ENCODE data around the gene SLC24A3.

The SLC24A3 gene

DNA sequence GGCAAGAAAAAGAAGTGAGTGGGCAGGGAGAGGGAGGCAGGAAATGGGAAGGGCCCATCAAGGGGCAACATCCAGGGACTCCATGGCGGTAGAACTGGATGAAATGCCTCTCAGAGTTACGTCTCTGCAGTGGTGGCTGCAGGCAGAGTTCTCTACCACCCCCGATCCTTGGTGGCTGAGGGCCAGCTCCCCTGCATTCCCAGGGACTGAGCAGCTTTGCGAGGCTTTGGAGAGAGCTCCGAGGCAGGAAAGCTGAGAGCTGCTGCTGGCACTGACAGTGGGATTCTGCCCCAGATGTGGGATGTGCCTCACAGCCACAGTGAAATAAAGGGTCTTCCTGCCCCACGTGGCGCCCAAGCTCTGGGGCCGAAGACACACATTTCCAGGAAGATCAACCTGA is 236.6 kb downstream of the SLC24A3 start:
- Histone ChIP-seq H3K4me1 (ENCODE audit: control insufficient read depth, insufficient read depth, low read length) (no peaks in the 10 kb centered on the region), H3K4me3 (ENCODE audit: low read length) (no peak overlapping the region), H3K36me3 (ENCODE audit: control insufficient read depth, insufficient read depth, low read length) (no peaks in the 10 kb centered on the region), H3K27me3 (ENCODE audit: control insufficient read depth, insufficient read depth, low read length) (no peaks in the 10 kb centered on the region), H3K9ac (ENCODE audit: low read length) (no peak overlapping the region), H3K9me3 (ENCODE audit: control insufficient read depth, low read length) (no peaks in the 10 kb centered on the region)

GRCh38 chr20:19451231-19451922 is 238.9 kb downstream of the SLC24A3 start:
- H3K9me3 ChIP-seq (ENCODE audit: control insufficient read depth, low read length), result no peaks in the 10 kb centered on the region
- no peak overlapping the region for H3K4me3 ChIP-seq (ENCODE audit: low read length)
- H3K9ac ChIP-seq (ENCODE audit: low read length), result no peak overlapping the region
- H3K4me1 ChIP-seq (ENCODE audit: control insufficient read depth, insufficient read depth, low read length), result no peaks in the 10 kb centered on the region
- no peaks in the 10 kb centered on the region for H3K36me3 ChIP-seq (ENCODE audit: control insufficient read depth, insufficient read depth, low read length)
- H3K27me3 ChIP-seq (ENCODE audit: control insufficient read depth, insufficient read depth, low read length), result no peaks in the 10 kb centered on the region

DNA sequence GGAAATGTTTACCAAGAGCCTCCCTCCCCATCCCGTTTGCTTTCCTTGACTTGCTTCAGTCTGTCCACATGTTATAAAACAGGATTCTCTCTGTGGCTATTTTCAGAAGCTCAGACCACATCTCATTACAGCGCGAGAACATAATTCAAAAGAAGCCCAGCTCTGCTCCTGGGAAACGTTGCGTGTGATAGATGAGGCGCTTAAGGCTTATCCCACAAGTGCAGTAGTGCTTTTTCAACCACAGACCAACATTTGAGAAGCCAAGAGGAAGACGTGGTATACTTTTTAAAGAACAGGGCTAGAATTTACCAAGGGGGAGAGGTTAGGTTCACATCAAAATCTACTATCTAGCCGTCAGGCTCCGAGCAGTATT is 239.5 kb downstream of the SLC24A3 start:
- Histone ChIP-seq H3K4me3 (ENCODE audit: low read length) (no peak overlapping the region), H3K9me3 (ENCODE audit: control insufficient read depth, low read length) (no peaks in the 10 kb centered on the region), H3K4me1 (ENCODE audit: control insufficient read depth, insufficient read depth, low read length) (no peaks in the 10 kb centered on the region), H3K9ac (ENCODE audit: low read length) (no peak overlapping the region), H3K27me3 (ENCODE audit: control insufficient read depth, insufficient read depth, low read length) (no peaks in the 10 kb centered on the region), H3K36me3 (ENCODE audit: control insufficient read depth, insufficient read depth, low read length) (no peaks in the 10 kb centered on the region)

- no peak overlapping the region for H3K9ac ChIP-seq (ENCODE audit: low read length)
- H3K4me3 ChIP-seq (ENCODE audit: low read length), result no peak overlapping the region
- no peaks in the 10 kb centered on the region for H3K36me3 ChIP-seq (ENCODE audit: control insufficient read depth, insufficient read depth, low read length)
- H3K4me1 ChIP-seq (ENCODE audit: control insufficient read depth, insufficient read depth, low read length), result no peaks in the 10 kb centered on the region
- no peaks in the 10 kb centered on the region for H3K9me3 ChIP-seq (ENCODE audit: control insufficient read depth, low read length)
- H3K27me3 ChIP-seq (ENCODE audit: control insufficient read depth, insufficient read depth, low read length), result no peaks in the 10 kb centered on the region
These were observed 241.0 kb downstream of the SLC24A3 start for GRCh38 chr20:19453410-19453809.

GRCh38 chr20:19453862-19454261 is 241.4 kb downstream of the SLC24A3 start:
- Histone ChIP-seq H3K27me3 (ENCODE audit: control insufficient read depth, insufficient read depth, low read length) (no peaks in the 10 kb centered on the region), H3K9ac (ENCODE audit: low read length) (no peak overlapping the region), H3K36me3 (ENCODE audit: control insufficient read depth, insufficient read depth, low read length) (no peaks in the 10 kb centered on the region), H3K9me3 (ENCODE audit: control insufficient read depth, low read length) (no peaks in the 10 kb centered on the region), H3K4me1 (ENCODE audit: control insufficient read depth, insufficient read depth, low read length) (no peaks in the 10 kb centered on the region), H3K4me3 (ENCODE audit: low read length) (no peak overlapping the region)

DNA sequence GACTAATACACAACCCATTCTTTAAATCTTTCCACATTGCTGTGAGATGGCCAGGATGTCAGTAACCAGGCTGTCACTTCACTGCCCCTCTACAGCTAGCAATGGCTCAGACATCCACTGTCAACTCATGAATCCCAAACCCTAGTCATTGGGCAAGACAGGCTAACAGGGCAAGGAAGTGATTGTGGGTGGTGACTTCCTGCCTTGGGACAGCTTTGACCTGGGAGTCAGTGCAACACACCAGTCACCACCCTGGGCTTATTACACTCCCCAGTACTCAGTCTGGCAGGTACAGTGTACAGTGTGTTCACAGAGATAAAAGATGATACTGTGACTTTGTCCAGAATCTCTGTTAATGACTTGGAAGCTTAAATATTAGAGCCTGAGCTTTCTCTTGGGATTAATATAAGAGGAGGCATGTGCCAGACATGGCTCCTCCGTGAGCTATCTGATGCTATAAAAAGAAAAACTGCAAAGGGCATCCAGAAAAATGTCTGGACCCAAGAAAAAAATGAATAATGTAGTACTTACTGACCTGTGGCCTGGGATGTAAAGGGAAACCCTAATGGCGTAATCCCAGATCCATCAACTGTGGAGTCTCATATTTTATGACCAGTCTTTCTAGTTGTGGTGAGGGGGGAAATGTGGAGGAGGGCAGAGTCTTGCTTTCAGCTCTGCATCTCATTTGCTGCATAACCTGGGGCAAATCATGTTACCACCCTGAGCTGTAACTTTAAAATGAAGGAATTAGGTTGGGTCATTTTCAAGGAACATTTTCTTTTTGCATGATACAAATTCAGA is 244.4 kb downstream of the SLC24A3 start:
- H3K9ac ChIP-seq (ENCODE audit: low read length), result no peak overlapping the region
- H3K4me1 ChIP-seq (ENCODE audit: control insufficient read depth, insufficient read depth, low read length), result no peaks in the 10 kb centered on the region
- no peaks in the 10 kb centered on the region for H3K27me3 ChIP-seq (ENCODE audit: control insufficient read depth, insufficient read depth, low read length)
- no peak overlapping the region for H3K4me3 ChIP-seq (ENCODE audit: low read length)
- no peaks in the 10 kb centered on the region for H3K9me3 ChIP-seq (ENCODE audit: control insufficient read depth, low read length)
- H3K36me3 ChIP-seq (ENCODE audit: control insufficient read depth, insufficient read depth, low read length), result no peaks in the 10 kb centered on the region

DNA sequence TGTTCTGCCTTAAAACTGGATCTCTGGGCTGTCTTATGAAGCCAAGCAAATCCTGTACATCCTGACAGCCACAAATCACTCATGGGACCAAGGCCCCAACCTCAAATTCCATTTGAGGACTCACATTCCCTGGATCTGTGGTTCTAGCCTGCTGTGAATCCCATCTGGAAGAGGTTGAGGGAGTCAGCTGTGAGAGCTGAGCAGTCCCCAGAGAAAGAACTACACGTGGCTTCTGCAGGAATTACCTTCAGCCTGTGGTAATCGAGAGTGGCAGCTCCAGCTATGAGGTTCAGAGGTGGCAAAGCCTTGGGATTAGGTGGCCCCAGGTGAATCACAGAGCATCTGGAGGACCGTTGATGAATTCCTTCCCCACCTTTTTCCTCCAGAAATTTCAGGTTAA is 245.2 kb downstream of the SLC24A3 start:
- no peaks in the 10 kb centered on the region for H3K9me3 ChIP-seq (ENCODE audit: control insufficient read depth, low read length)
- H3K9ac ChIP-seq (ENCODE audit: low read length), result no peak overlapping the region
- no peak overlapping the region for H3K4me3 ChIP-seq (ENCODE audit: low read length)
- no peaks in the 10 kb centered on the region for H3K27me3 ChIP-seq (ENCODE audit: control insufficient read depth, insufficient read depth, low read length)
- no peaks in the 10 kb centered on the region for H3K36me3 ChIP-seq (ENCODE audit: control insufficient read depth, insufficient read depth, low read length)
- no peaks in the 10 kb centered on the region for H3K4me1 ChIP-seq (ENCODE audit: control insufficient read depth, insufficient read depth, low read length)

- H3K36me3 ChIP-seq (ENCODE audit: control insufficient read depth, insufficient read depth, low read length), result no peaks in the 10 kb centered on the region
- H3K27me3 ChIP-seq (ENCODE audit: control insufficient read depth, insufficient read depth, low read length), result no peaks in the 10 kb centered on the region
- no peaks in the 10 kb centered on the region for H3K4me1 ChIP-seq (ENCODE audit: control insufficient read depth, insufficient read depth, low read length)
- no peak overlapping the region for H3K9ac ChIP-seq (ENCODE audit: low read length)
- no peaks in the 10 kb centered on the region for H3K9me3 ChIP-seq (ENCODE audit: control insufficient read depth, low read length)
- no peak overlapping the region for H3K4me3 ChIP-seq (ENCODE audit: low read length)
These were observed 247.9 kb downstream of the SLC24A3 start for GRCh38 chr20:19460386-19460785.

DNA sequence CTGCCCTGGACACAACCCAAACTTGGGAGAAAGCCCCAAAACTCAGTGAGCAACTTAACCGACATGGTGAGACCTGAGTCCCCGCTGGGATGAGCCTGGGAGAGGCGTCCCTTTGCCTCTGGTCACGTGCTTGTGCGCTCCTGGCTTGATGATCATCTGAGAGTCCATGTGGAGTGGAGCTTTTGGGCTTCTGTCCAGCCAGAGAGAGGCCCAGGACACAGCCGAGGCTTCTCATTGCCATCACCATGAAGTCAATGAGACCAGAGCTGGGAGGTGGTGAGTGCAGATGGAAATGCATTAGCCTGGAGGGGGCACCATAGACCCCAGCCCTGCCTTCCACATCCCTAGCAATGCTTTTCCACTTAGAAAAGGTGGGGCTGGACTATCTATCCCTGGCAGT is 250.0 kb downstream of the SLC24A3 start:
- Histone ChIP-seq H3K27me3 (ENCODE audit: control insufficient read depth, insufficient read depth, low read length) (no peaks in the 10 kb centered on the region), H3K9ac (ENCODE audit: low read length) (no peak overlapping the region), H3K36me3 (ENCODE audit: control insufficient read depth, insufficient read depth, low read length) (no peaks in the 10 kb centered on the region), H3K4me1 (ENCODE audit: control insufficient read depth, insufficient read depth, low read length) (no peaks in the 10 kb centered on the region), H3K4me3 (ENCODE audit: low read length) (no peak overlapping the region), H3K9me3 (ENCODE audit: control insufficient read depth, low read length) (no peaks in the 10 kb centered on the region)

- no peaks in the 10 kb centered on the region for H3K27me3 ChIP-seq (ENCODE audit: control insufficient read depth, insufficient read depth, low read length)
- no peak overlapping the region for H3K4me3 ChIP-seq (ENCODE audit: low read length)
- H3K4me1 ChIP-seq (ENCODE audit: control insufficient read depth, insufficient read depth, low read length), result no peaks in the 10 kb centered on the region
- H3K9ac ChIP-seq (ENCODE audit: low read length), result no peak overlapping the region
- no peaks in the 10 kb centered on the region for H3K9me3 ChIP-seq (ENCODE audit: control insufficient read depth, low read length)
- no peaks in the 10 kb centered on the region for H3K36me3 ChIP-seq (ENCODE audit: control insufficient read depth, insufficient read depth, low read length)
These were observed 251.2 kb downstream of the SLC24A3 start for GRCh38 chr20:19463597-19463996.

DNA sequence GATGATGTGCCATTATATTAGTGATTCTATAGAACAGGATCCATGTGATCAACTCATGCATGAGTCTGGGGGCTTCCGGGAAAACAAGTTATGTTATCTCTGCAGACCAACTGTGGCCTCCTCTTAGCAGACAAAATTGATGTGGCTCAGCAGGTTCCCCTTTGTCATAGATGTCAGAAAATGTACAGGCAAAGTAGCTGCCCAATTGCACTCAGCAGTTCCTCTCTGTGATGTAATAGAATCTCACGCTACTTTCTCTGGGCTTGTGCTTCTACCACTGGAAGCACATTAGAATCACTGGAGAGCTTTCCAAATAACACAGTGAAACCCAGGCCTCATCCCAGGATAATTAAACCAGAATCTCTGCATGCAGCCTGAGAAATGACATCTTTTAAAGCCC is 253.1 kb downstream of the SLC24A3 start:
- Histone ChIP-seq H3K27me3 (ENCODE audit: control insufficient read depth, insufficient read depth, low read length) (no peaks in the 10 kb centered on the region), H3K4me1 (ENCODE audit: control insufficient read depth, insufficient read depth, low read length) (no peaks in the 10 kb centered on the region), H3K9me3 (ENCODE audit: control insufficient read depth, low read length) (no peaks in the 10 kb centered on the region), H3K9ac (ENCODE audit: low read length) (no peak overlapping the region), H3K36me3 (ENCODE audit: control insufficient read depth, insufficient read depth, low read length) (no peaks in the 10 kb centered on the region), H3K4me3 (ENCODE audit: low read length) (no peak overlapping the region)

DNA sequence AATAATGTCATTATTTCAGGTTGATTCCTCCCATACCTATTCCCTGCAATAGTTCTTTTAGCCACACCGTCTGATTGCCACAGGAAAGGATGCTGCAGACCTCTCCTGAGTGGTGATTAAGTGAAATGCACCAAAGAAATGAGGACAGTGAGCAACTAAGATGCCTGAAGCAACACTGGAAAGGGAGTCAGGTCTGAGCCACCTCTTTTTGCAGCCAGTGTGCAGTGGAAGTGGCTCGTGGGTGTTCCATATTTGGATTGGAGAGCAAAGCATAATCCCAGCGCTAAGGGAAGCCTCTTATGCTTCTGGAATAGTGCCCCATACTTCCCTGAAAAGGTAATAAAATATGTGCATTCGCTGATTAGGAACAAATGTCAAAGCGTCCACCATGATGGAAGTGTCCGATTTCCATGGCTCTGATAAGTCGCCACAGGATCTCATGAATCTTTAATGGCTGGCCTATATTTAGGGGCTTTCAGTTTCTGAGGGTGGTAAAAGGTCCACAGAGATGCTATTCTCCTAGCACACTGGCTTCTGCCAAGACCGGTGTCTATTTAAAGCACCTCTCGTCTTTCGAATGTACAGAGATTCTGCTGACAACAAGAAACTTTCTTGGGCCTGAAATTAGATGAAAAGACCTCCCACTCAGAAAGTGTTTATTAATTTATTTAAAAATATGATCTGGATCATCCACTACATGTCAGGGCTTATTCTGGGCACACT is 253.9 kb downstream of the SLC24A3 start:
- H3K36me3 ChIP-seq (ENCODE audit: control insufficient read depth, insufficient read depth, low read length), result no peaks in the 10 kb centered on the region
- no peak overlapping the region for H3K9ac ChIP-seq (ENCODE audit: low read length)
- H3K4me1 ChIP-seq (ENCODE audit: control insufficient read depth, insufficient read depth, low read length), result no peaks in the 10 kb centered on the region
- H3K9me3 ChIP-seq (ENCODE audit: control insufficient read depth, low read length), result no peaks in the 10 kb centered on the region
- H3K4me3 ChIP-seq (ENCODE audit: low read length), result no peak overlapping the region
- H3K27me3 ChIP-seq (ENCODE audit: control insufficient read depth, insufficient read depth, low read length), result no peaks in the 10 kb centered on the region
